ENCODE data around the gene CAMKK1. TPM values are rescaled to one million over a fixed set of nuclear protein-coding genes. Genes with fewer than 3 reads are reported as not detected.
"Not testable (repeated sequence)": the region's sequence is repeated elsewhere in the genome, so short reads cannot be mapped to it uniquely, and the experiment has no call there.

The CAMKK1 gene
- total RNA-seq, 1 experiment from 2014 or later, result 4.3 TPM

- Mint-ChIP-seq H3K9me3 (ENCODE audit: unreplicated experiment) (no peaks in the 10 kb centered on the region), H3K27me3 (ENCODE audit: insufficient read depth, unreplicated experiment) (peaks cover 7% of the 10 kb centered on the region), H3K27ac (ENCODE audit: low read depth, unreplicated experiment) (peak overlapping the region; percentile 86), H3K4me1 (ENCODE audit: insufficient read depth, unreplicated experiment) (peaks cover 14% of the 10 kb centered on the region), H3K4me3 (ENCODE audit: unreplicated experiment) (peak overlapping the region; percentile 80), H3K36me3 (ENCODE audit: insufficient read depth, unreplicated experiment) (peaks cover 25% of the 10 kb centered on the region)
- DNase-seq (ENCODE audit: unreplicated experiment), result no peak
- intact Hi-C loops (cut with micrococcal nuclease), result loop anchor here (1.0 to 5.0 kb wide), 2 partner anchors 61 to 109 kb away; no protein-coding TSS in a partner anchor
- POLR2A ChIA-PET, result interaction anchor here (0.6 to 1.9 kb wide), 10 partner anchors 10 to 1784 kb away, joined by 3 to 7 read pairs (median 4); partner anchors contain the start of genes CYB5D2 and ZZEF1
- TF ChIP-seq CTCF (IDR thresholded peaks at IDR 0.05; ENCODE audit: unreplicated experiment), result no peak
- CTCF ChIA-PET, result interaction anchor here (0.5 to 6.8 kb wide), 23 partner anchors 11 to 1032 kb away, joined by 3 to 72 read pairs (median 4); partner anchors contain the start of gene P2RX1
- no TSS peak for BruUV-seq (replicated peaks)
Observed at GRCh38 chr17:3846437-3847164, 46.3 kb downstream of the CAMKK1 start.

GRCh38 chr17:3845621-3846436 lies 47.0 kb downstream of the CAMKK1 start, which contains the start of gene NCBP3:
NCBP3 (minus strand) TSS chr17:3846246; CDS start chr17:3846223, 23 bp downstream.
- DNase-seq (ENCODE audit: unreplicated experiment), result peak; percentile 93
- H3K4me1 Mint-ChIP-seq (ENCODE audit: insufficient read depth, unreplicated experiment), result peaks cover 14% of the 10 kb centered on the region
- ChIA-PET POLR2A (interaction anchor here (0.5 to 1.9 kb wide), 22 partner anchors 9 to 1783 kb away, joined by 3 to 10 read pairs (median 4); partner anchors contain the start of genes CTNS, CYB5D2, NUP88 and SHPK), CTCF (interaction anchor here (0.5 to 6.8 kb wide), 30 partner anchors 9 to 1464 kb away, joined by 3 to 72 read pairs (median 4); partner anchors contain the start of gene P2RX1)
- peak within 1 kb of the TSS; percentile 80 for H3K4me3 Mint-ChIP-seq (ENCODE audit: unreplicated experiment)
- peak within 1 kb of the TSS; percentile 86 for H3K27ac Mint-ChIP-seq (ENCODE audit: low read depth, unreplicated experiment)
- intact Hi-C loops (cut with micrococcal nuclease), result loop anchor here (1.0 to 5.0 kb wide), 2 partner anchors 61 to 109 kb away; no protein-coding TSS in a partner anchor
- no peaks in the 10 kb centered on the region for H3K27me3 Mint-ChIP-seq (ENCODE audit: insufficient read depth, unreplicated experiment)
- TF ChIP-seq CTCF (IDR thresholded peaks at IDR 0.05; ENCODE audit: unreplicated experiment), result peak; percentile 74
- H3K36me3 Mint-ChIP-seq (ENCODE audit: insufficient read depth, unreplicated experiment), result peaks cover 32% of the 10 kb centered on the region
- BruUV-seq (replicated peaks), result no TSS peak
- no peaks in the 10 kb centered on the region for H3K9me3 Mint-ChIP-seq (ENCODE audit: unreplicated experiment)

GRCh38 chr17:3845291-3845620 lies 47.6 kb downstream of the CAMKK1 start:
- intact Hi-C loops (cut with micrococcal nuclease), result loop anchor here (5.0 kb wide), 1 partner anchor 62 kb away; no protein-coding TSS in a partner anchor

GRCh38 chr17:3844556-3844955 lies 48.3 kb downstream of the CAMKK1 start:
- Mint-ChIP-seq H3K27ac (ENCODE audit: low read depth, unreplicated experiment) (peak overlapping the region; percentile 86), H3K36me3 (ENCODE audit: insufficient read depth, unreplicated experiment) (peaks cover 36% of the 10 kb centered on the region), H3K4me1 (ENCODE audit: insufficient read depth, unreplicated experiment) (peaks cover 14% of the 10 kb centered on the region), H3K4me3 (ENCODE audit: unreplicated experiment) (peak overlapping the region; percentile 80)
- POLR2A ChIA-PET, result interaction anchor here (0.6 to 1.3 kb wide), 4 partner anchors 46 to 179 kb away, joined by 4 to 10 read pairs (median 4); no protein-coding TSS in a partner anchor
- BruUV-seq (replicated peaks); intact Hi-C loops (cut with micrococcal nuclease); DNase-seq (ENCODE audit: unreplicated experiment); H3K9me3 Mint-ChIP-seq (ENCODE audit: unreplicated experiment); H3K27me3 Mint-ChIP-seq (ENCODE audit: insufficient read depth, unreplicated experiment): not testable (repeated sequence)
- CTCF ChIA-PET, result interaction anchor here (0.6 to 6.8 kb wide), 14 partner anchors 9 to 238 kb away, joined by 3 to 72 read pairs (median 6); no protein-coding TSS in a partner anchor

More at GRCh38 chr17:3845291-3845620, 47.6 kb downstream of the CAMKK1 start:
- Mint-ChIP-seq H3K27me3 (ENCODE audit: insufficient read depth, unreplicated experiment) (no peaks in the 10 kb centered on the region), H3K4me1 (ENCODE audit: insufficient read depth, unreplicated experiment) (peaks cover 14% of the 10 kb centered on the region), H3K36me3 (ENCODE audit: insufficient read depth, unreplicated experiment) (peaks cover 32% of the 10 kb centered on the region), H3K9me3 (ENCODE audit: unreplicated experiment) (no peaks in the 10 kb centered on the region), H3K4me3 (ENCODE audit: unreplicated experiment) (peak overlapping the region; percentile 80), H3K27ac (ENCODE audit: low read depth, unreplicated experiment) (peak overlapping the region; percentile 86)
- ChIA-PET CTCF (interaction anchor here (0.7 to 6.8 kb wide), 16 partner anchors 9 to 1463 kb away, joined by 3 to 72 read pairs (median 4); partner anchors contain the start of gene P2RX1), POLR2A (interaction anchor here (0.5 to 1.9 kb wide), 16 partner anchors 9 to 1574 kb away, joined by 3 to 10 read pairs (median 4); partner anchors contain the start of genes CYB5D2, NUP88 and ZZEF1)
- no peak for TF ChIP-seq CTCF (IDR thresholded peaks at IDR 0.05; ENCODE audit: unreplicated experiment)
- DNase-seq (ENCODE audit: unreplicated experiment), result no peak
- TSS peak; percentile 31 for BruUV-seq (replicated peaks)
